Liver (tissue), 9 donors: ENCODE data around the gene HOXA5. TPM values are rescaled to one million over a fixed set of nuclear protein-coding genes. Genes with fewer than 3 reads are reported as not detected.

Experiments used
- DNase-seq: peaks from one replicate; pipeline ENCODE4 v3.0.0-alpha.2; 2017; ENCODE audit warnings: low spot score
- H3K27ac ChIP-seq, 2 donors: one replicate each; pipeline ENCODE4 v1.7.0; 2013; ENCODE audit warnings: inconsistent platforms in 2 of 2, low read length in 2 of 2, control low read depth in 1 of 2, low read depth in 1 of 2, mild to moderate bottlenecking in 1 of 2
- H3K27me3 ChIP-seq, 4 donors: one replicate each; pipeline versions ENCODE4 v1.6.1 to v1.7.0; 2013; ENCODE audit warnings: low read length in 3 of 4, inconsistent platforms in 1 of 4, mild to moderate bottlenecking in 1 of 4, moderate library complexity in 1 of 4; ENCODE audit not compliant: control insufficient read depth in 4 of 4, insufficient read depth in 4 of 4
- H3K36me3 ChIP-seq, 4 donors: one replicate each; pipeline versions ENCODE4 v1.6.1 to v1.7.0; 2013; ENCODE audit warnings: low read length in 3 of 4, mild to moderate bottlenecking in 3 of 4, low read depth in 1 of 4, moderate library complexity in 1 of 4; ENCODE audit not compliant: control insufficient read depth in 4 of 4, insufficient read depth in 3 of 4
- H3K4me1 ChIP-seq, 4 donors: one replicate each; pipeline versions ENCODE4 v1.6.1 to v1.7.0; 2013; ENCODE audit warnings: low read length in 3 of 4, mild to moderate bottlenecking in 3 of 4, moderate library complexity in 1 of 4; ENCODE audit not compliant: control insufficient read depth in 4 of 4, insufficient read depth in 4 of 4
- H3K4me3 ChIP-seq, 3 donors: one replicate each; pipeline versions ENCODE4 v1.6.1 to v1.7.0; 2013; ENCODE audit warnings: low read length in 3 of 3, control low read depth in 1 of 3, low read depth in 1 of 3, mild to moderate bottlenecking in 1 of 3
- H3K9ac ChIP-seq, 2 donors: one replicate each; pipeline ENCODE4 v1.7.0; 2013; ENCODE audit warnings: low read length in 2 of 2, mild to moderate bottlenecking in 2 of 2, moderate library complexity in 2 of 2, control low read depth in 1 of 2, low read depth in 1 of 2
- H3K9me3 ChIP-seq, 4 donors: one replicate each; pipeline versions ENCODE4 v1.6.1 to v1.7.0; 2013; ENCODE audit warnings: low read length in 3 of 4; ENCODE audit not compliant: control insufficient read depth in 4 of 4
- FOXA1 ChIP-seq: IDR thresholded peaks from 2 replicates; pipeline ENCODE4 v1.6.1; 2016; ENCODE audit warnings: antibody characterized with exemption
- FOXA2 ChIP-seq: IDR thresholded peaks from 2 replicates; pipeline ENCODE4 v1.6.1; 2016; ENCODE audit warnings: antibody characterized with exemption
- GABPA ChIP-seq, 2 donors: IDR thresholded peaks in 1 of 2; conservative IDR thresholded peaks in 1 of 2; 2 replicates each; pipeline ENCODE4 v1.6.1; 2016; ENCODE audit warnings: antibody characterized with exemption in 2 of 2, mild to moderate bottlenecking in 1 of 2, moderate library complexity in 1 of 2
- HNF4A ChIP-seq, 2 donors: conservative IDR thresholded peaks; 2 replicates each; pipeline ENCODE4 v1.6.1; 2016; ENCODE audit warnings: antibody characterized with exemption in 2 of 2, mild to moderate bottlenecking in 2 of 2
- JUND ChIP-seq, 2 donors: IDR thresholded peaks; 2 replicates each; pipeline ENCODE4 v1.6.1; 2016; ENCODE audit warnings: antibody characterized with exemption in 2 of 2
- NR2F2 ChIP-seq: IDR thresholded peaks from 2 replicates; pipeline ENCODE4 v1.6.1; 2016; ENCODE audit warnings: antibody characterized with exemption
- RAD21 ChIP-seq, 2 donors: IDR thresholded peaks; 2 replicates each; pipeline ENCODE4 v1.6.1; 2016; ENCODE audit warnings: antibody characterized with exemption in 2 of 2, mild to moderate bottlenecking in 2 of 2
- RXRA ChIP-seq, 2 donors: IDR thresholded peaks; 2 replicates each; pipeline ENCODE4 v1.6.1; 2017 to 2018; ENCODE audit warnings: antibody characterized with exemption in 2 of 2, mild to moderate bottlenecking in 1 of 2
- SP1 ChIP-seq: IDR thresholded peaks from 2 replicates; pipeline ENCODE4 v1.6.1; 2018; ENCODE audit warnings: antibody characterized with exemption, mild to moderate bottlenecking
- TAF1 ChIP-seq: conservative IDR thresholded peaks from 2 replicates; pipeline ENCODE4 v1.6.1; 2016; ENCODE audit warnings: antibody characterized with exemption, mild to moderate bottlenecking
- YY1 ChIP-seq: IDR thresholded peaks from 2 replicates; pipeline ENCODE4 v1.6.1; 2016; ENCODE audit warnings: antibody characterized with exemption, mild to moderate bottlenecking
- WGBS: extraction: QIAGEN DNeasy Blood & Tissue Kit; methylation state at CpG from one replicate; pipeline ENCODE4 v1.1.7; 2013; 5-methylcytosine and 5-hydroxymethylcytosine counted together
- polyA plus RNA-seq, 2 donors: library from polyadenylated mRNA; stranded (reverse) in 1 of 2; unstranded in 1 of 2; fragments of 200-250 nt in 1 of 2; fragments of >200 nt in 1 of 2; fragmentation: Nextera tagmentation in 1 of 2; extraction: Ambion mirVana in 1 of 2; gene quantifications; one replicate each; pipeline versions ENCODE4 v1.2.1 to v1.2.3, GENCODE V29; 2013 to 2015
- total RNA-seq, 2 donors: library from RNA; depleted of rRNA; stranded (reverse); fragments of >200 nt; gene quantifications; one replicate each; pipeline ENCODE4 v1.2.3, GENCODE V29; 2014
- TF ChIP-seq, protein P1 (sequence below): IDR thresholded peaks from 2 replicates; pipeline ENCODE4 v1.6.1; 2016; ENCODE audit warnings: antibody characterized with exemption, mild to moderate bottlenecking
- TF ChIP-seq, protein P2 (sequence below): IDR thresholded peaks from 2 replicates; pipeline ENCODE4 v1.6.1; 2016; ENCODE audit warnings: antibody characterized with exemption
- TF ChIP-seq, protein P3 (sequence below): IDR thresholded peaks from 2 replicates; pipeline ENCODE4 v1.6.1; 2016; ENCODE audit warnings: antibody characterized with exemption
- TF ChIP-seq, protein P4 (sequence below): IDR thresholded peaks from 2 replicates; pipeline ENCODE4 v1.6.1; 2016; ENCODE audit warnings: antibody characterized with exemption
- TF ChIP-seq, protein P5 (sequence below): fragments of 150-350 bp; IDR thresholded peaks from 2 replicates; pipeline ENCODE4 v1.5.1; 2017; ENCODE audit warnings: improper control_type of control experiment, low read depth, low read length; ENCODE audit not compliant: missing input control
- donor health status: healthy.
- donor health status: healthy.
- donor health status: healthy.
- donor health status: healthy.
- donor health status: healthy.

The HOXA5 gene
- total and polyA plus RNA-seq, 4 donors, result 0.40 to 2.1 (median 0.66) TPM

DNA sequence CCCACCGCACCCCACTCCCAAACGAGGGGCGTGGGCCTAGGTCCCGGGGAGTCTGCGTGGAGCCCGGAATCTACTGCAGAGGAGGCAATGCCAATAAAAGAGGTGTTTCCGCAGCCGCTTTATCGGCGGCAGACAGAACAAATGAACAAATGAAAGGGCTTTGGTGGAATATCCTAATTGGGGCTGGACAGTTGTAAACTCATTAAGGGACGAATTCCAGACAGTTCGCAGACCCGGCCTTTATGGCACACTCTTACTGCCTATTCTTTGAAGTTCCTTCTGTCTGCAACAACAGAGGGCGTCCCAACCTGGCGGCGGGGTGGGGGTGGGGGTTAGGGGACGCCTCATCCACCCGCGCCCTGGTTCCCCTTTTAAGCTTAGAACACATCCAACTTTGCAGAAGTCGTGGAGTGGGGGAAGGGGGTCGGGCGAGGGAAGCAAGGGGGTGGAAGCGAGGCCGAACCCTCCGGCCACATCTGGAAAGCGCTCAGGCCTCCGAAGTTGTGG, 17.8 kb upstream of the HOXA5 start:
- H3K9ac ChIP-seq, result no peak overlapping the region
- peaks cover 0 to 10% (median 0%) of the 10 kb centered on the region in 4 donors for H3K9me3 ChIP-seq
- WGBS, result 5% methylated on average over 27 of the region's 27 CpGs
- H3K4me1 ChIP-seq, result peaks cover 9 to 24% (median 10%) of the 10 kb centered on the region in 4 donors
- no peak for DNase-seq
- no peaks in the 10 kb centered on the region for H3K36me3 ChIP-seq
- peaks cover 9 to 51% (median 19%) of the 10 kb centered on the region in 4 donors for H3K27me3 ChIP-seq
- peak overlapping the region; percentile 47 to 72 (median 71) for H3K4me3 ChIP-seq
- H3K27ac ChIP-seq, result no peak overlapping the region
- TF ChIP-seq NR2F2, result no peak
- no peak for TF ChIP-seq SP1
- no peak for TF ChIP-seq HNF4A (conservative IDR thresholded peaks at IDR 0.05)
- TF ChIP-seq, protein P1, sequence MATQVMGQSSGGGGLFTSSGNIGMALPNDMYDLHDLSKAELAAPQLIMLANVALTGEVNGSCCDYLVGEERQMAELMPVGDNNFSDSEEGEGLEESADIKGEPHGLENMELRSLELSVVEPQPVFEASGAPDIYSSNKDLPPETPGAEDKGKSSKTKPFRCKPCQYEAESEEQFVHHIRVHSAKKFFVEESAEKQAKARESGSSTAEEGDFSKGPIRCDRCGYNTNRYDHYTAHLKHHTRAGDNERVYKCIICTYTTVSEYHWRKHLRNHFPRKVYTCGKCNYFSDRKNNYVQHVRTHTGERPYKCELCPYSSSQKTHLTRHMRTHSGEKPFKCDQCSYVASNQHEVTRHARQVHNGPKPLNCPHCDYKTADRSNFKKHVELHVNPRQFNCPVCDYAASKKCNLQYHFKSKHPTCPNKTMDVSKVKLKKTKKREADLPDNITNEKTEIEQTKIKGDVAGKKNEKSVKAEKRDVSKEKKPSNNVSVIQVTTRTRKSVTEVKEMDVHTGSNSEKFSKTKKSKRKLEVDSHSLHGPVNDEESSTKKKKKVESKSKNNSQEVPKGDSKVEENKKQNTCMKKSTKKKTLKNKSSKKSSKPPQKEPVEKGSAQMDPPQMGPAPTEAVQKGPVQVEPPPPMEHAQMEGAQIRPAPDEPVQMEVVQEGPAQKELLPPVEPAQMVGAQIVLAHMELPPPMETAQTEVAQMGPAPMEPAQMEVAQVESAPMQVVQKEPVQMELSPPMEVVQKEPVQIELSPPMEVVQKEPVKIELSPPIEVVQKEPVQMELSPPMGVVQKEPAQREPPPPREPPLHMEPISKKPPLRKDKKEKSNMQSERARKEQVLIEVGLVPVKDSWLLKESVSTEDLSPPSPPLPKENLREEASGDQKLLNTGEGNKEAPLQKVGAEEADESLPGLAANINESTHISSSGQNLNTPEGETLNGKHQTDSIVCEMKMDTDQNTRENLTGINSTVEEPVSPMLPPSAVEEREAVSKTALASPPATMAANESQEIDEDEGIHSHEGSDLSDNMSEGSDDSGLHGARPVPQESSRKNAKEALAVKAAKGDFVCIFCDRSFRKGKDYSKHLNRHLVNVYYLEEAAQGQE, result no peak

DNA sequence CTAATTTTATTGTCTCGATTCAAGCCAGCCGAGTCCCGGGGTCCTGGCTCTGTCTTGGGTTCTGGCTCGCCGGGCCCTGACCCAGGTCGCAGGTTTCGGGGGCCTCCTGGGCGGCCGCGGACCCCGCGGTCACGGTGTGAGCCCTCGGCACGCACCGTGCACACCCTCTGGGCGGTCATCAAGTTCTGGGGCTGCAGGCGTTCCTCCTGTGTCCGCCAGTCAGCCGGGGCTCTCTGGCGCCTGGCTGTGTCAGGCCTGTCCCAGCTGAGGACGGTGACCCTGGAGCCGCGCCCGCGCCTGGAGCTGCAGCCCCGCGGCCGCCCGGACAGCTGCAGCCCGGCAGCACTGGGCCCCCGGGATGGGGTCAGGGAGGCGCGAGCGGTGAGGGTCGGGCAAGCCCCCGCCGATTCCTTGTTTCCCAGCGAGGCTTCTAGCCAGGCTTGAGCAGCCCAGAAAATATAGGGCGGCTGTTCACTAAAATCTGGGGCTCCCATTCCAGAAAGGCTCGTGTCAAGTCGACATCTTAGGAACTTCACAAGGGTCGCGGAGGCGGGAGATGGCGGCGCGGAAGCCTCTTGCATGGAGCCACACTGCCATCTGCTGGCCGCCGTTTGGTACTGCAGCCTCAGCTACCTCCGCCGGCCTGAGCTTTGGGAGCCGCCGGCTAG, 17.2 kb upstream of the HOXA5 start:
- H3K36me3 ChIP-seq, result no peaks in the 10 kb centered on the region
- peaks cover 0 to 14% (median 0%) of the 10 kb centered on the region in 4 donors for H3K9me3 ChIP-seq
- no peak for TF ChIP-seq RXRA (IDR thresholded peaks at IDR 0.05)
- no peak for TF ChIP-seq TAF1
- TF ChIP-seq, protein P2, sequence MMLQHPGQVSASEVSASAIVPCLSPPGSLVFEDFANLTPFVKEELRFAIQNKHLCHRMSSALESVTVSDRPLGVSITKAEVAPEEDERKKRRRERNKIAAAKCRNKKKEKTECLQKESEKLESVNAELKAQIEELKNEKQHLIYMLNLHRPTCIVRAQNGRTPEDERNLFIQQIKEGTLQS, result no peak
- no peak for TF ChIP-seq NR2F2
- no peak for TF ChIP-seq FOXA1
- TF ChIP-seq JUND (IDR thresholded peaks at IDR 0.05), result no peak
- TF ChIP-seq, protein P3, sequence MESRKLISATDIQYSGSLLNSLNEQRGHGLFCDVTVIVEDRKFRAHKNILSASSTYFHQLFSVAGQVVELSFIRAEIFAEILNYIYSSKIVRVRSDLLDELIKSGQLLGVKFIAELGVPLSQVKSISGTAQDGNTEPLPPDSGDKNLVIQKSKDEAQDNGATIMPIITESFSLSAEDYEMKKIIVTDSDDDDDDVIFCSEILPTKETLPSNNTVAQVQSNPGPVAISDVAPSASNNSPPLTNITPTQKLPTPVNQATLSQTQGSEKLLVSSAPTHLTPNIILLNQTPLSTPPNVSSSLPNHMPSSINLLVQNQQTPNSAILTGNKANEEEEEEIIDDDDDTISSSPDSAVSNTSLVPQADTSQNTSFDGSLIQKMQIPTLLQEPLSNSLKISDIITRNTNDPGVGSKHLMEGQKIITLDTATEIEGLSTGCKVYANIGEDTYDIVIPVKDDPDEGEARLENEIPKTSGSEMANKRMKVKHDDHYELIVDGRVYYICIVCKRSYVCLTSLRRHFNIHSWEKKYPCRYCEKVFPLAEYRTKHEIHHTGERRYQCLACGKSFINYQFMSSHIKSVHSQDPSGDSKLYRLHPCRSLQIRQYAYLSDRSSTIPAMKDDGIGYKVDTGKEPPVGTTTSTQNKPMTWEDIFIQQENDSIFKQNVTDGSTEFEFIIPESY, result no peak
- no peak for TF ChIP-seq HNF4A (conservative IDR thresholded peaks at IDR 0.05)
- TF ChIP-seq, protein P4, sequence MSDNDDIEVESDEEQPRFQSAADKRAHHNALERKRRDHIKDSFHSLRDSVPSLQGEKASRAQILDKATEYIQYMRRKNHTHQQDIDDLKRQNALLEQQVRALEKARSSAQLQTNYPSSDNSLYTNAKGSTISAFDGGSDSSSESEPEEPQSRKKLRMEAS, result no peak
- TF ChIP-seq, protein P5, sequence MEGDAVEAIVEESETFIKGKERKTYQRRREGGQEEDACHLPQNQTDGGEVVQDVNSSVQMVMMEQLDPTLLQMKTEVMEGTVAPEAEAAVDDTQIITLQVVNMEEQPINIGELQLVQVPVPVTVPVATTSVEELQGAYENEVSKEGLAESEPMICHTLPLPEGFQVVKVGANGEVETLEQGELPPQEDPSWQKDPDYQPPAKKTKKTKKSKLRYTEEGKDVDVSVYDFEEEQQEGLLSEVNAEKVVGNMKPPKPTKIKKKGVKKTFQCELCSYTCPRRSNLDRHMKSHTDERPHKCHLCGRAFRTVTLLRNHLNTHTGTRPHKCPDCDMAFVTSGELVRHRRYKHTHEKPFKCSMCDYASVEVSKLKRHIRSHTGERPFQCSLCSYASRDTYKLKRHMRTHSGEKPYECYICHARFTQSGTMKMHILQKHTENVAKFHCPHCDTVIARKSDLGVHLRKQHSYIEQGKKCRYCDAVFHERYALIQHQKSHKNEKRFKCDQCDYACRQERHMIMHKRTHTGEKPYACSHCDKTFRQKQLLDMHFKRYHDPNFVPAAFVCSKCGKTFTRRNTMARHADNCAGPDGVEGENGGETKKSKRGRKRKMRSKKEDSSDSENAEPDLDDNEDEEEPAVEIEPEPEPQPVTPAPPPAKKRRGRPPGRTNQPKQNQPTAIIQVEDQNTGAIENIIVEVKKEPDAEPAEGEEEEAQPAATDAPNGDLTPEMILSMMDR, result peak; percentile 97
- peak; percentile 86 for TF ChIP-seq YY1
- no peak for TF ChIP-seq GABPA (IDR thresholded peaks at IDR 0.05 in 1 of 2, conservative IDR thresholded peaks at IDR 0.05 in 1 of 2)
- peak; percentile 92 to 95 for TF ChIP-seq RAD21 (IDR thresholded peaks at IDR 0.05)
- TF ChIP-seq FOXA2, result no peak
- 1% methylated on average over 54 of the region's 54 CpGs for WGBS
- peak; percentile 88 for DNase-seq
- H3K27me3 ChIP-seq, result peaks cover 6 to 49% (median 21%) of the 10 kb centered on the region in 4 donors
- H3K4me3 ChIP-seq, result peak overlapping the region; percentile 54 to 72 (median 71)
- H3K9ac ChIP-seq, result no peak overlapping the region
- peaks cover 11 to 30% (median 13%) of the 10 kb centered on the region in 4 donors for H3K4me1 ChIP-seq
- no peak overlapping the region for H3K27ac ChIP-seq
